Measurements from ENCODE around the gene ZNF655. TPM values are rescaled to one million over a fixed set of nuclear protein-coding genes. Genes with fewer than 3 reads are reported as not detected.

Gene ZNF655
- total RNA-seq, 4 donors from 2014 or later = 153 to 304 (median 226) TPM

DNA sequence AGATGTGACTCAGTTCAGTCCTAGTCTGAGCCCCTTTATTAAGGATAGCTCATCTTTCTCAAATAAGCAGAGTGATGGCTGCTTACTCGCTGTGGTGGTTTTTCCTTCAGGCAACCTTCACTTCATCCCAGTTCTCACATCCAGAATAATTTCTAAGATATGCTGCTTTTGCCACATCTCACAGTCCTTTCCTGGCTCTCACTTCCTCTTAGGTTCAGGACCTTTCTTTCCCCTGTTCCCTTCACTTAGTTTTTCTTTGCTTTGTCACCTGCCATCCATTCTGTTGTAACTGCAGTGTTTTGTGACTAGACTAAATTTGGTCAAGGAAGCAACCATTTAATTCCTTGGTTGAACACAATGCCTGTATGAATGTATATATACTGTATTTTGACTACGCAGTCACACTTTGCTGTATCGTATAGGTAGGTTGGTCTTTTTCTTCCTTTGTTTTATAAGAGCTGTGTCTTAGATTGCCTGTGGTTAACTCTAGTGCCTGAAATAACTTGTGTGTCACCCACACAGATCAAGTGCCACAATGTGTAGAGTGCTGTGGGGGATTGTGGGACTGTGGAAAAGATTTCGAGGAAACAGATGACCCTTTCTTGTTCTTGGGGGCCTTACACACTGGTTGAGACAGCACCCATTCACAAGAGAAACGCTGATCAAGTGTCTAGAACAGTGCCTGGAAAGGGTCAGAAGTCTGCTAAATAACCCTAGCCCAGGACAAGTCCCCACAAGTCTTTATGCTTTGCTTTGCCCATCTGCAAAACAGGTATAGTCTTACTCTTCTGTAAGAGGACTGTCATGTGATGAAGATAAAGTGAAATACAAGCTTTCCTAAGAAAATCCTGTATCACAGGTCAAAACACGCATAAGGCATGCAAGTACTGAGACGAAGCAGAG is 2.6 kb downstream of the ZNF655 start:
- TF ChIP-seq, protein P1, sequence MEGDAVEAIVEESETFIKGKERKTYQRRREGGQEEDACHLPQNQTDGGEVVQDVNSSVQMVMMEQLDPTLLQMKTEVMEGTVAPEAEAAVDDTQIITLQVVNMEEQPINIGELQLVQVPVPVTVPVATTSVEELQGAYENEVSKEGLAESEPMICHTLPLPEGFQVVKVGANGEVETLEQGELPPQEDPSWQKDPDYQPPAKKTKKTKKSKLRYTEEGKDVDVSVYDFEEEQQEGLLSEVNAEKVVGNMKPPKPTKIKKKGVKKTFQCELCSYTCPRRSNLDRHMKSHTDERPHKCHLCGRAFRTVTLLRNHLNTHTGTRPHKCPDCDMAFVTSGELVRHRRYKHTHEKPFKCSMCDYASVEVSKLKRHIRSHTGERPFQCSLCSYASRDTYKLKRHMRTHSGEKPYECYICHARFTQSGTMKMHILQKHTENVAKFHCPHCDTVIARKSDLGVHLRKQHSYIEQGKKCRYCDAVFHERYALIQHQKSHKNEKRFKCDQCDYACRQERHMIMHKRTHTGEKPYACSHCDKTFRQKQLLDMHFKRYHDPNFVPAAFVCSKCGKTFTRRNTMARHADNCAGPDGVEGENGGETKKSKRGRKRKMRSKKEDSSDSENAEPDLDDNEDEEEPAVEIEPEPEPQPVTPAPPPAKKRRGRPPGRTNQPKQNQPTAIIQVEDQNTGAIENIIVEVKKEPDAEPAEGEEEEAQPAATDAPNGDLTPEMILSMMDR (IDR thresholded peaks at IDR 0.05) = no peak
- TF ChIP-seq EP300 (IDR thresholded peaks at IDR 0.05; ENCODE audit: low read depth) = no peak
- TF ChIP-seq POLR2A (IDR thresholded peaks at IDR 0.05) = no peak
- no peak for TF ChIP-seq POLR2AphosphoS5 (IDR thresholded peaks at IDR 0.05)
- 93 to 96% methylated on average over 6 to 7 of the region's 7 CpGs for WGBS, 2 donors (ENCODE audit: low coverage in 1 of 2)
- intact Hi-C loops (cut with DNase I; ENCODE audit: low total_unique reads) = no loop called here
- Histone ChIP-seq H3K4me3 (no peak overlapping the region), H3K4me1 (peaks cover 17 to 48% (median 23%) of the 10 kb centered on the region in 4 donors), H3K36me3 (peaks cover 0 to 57% (median 26%) of the 10 kb centered on the region in 4 donors), H3K9me3 (no peaks in the 10 kb centered on the region), H3K27me3 (no peaks in the 10 kb centered on the region), H3K27ac (peak overlapping the region in 1 of 4 donors; percentile 96)
- in situ Hi-C loops (cut with MboI; ENCODE audit: low pct_ligation_motif_present in 1 of 4, low pct_unique_long_range_greater_than_20kb in 1 of 4, low sequenced_read_pairs in 3 of 4) = no loop called here
- DNase-seq = no peak

GRCh38 chr7:99561737-99562051 is 3.3 kb downstream of the ZNF655 start:
- WGBS, 2 donors (ENCODE audit: low coverage in 1 of 2) = 95% methylated on average over 2 of the region's 2 CpGs; no CpG with 5 or more reads in 1 of the 2 donors
- in situ Hi-C loops (cut with MboI; ENCODE audit: low pct_ligation_motif_present in 1 of 4, low pct_unique_long_range_greater_than_20kb in 1 of 4, low sequenced_read_pairs in 3 of 4) = no loop called here
- peak overlapping the region in 1 of 4 donors; percentile 8 for H3K27ac ChIP-seq

GRCh38 chr7:99562114-99562784 is 3.8 kb downstream of the ZNF655 start:
- peak overlapping the region; percentile 8 to 58 (median 38) for H3K27ac ChIP-seq
- 86 to 89% methylated on average over 5 to 9 of the region's 9 CpGs for WGBS, 2 donors (ENCODE audit: low coverage in 1 of 2)
- H3K4me1 ChIP-seq = peaks cover 11 to 40% (median 19%) of the 10 kb centered on the region in 4 donors
- intact Hi-C loops (cut with DNase I; ENCODE audit: low total_unique reads) = no loop called here
- in situ Hi-C loops (cut with MboI; ENCODE audit: low pct_ligation_motif_present in 1 of 4, low pct_unique_long_range_greater_than_20kb in 1 of 4, low sequenced_read_pairs in 3 of 4) = no loop called here
- H3K9me3 ChIP-seq = no peaks in the 10 kb centered on the region
- H3K36me3 ChIP-seq = peaks cover 0 to 56% (median 26%) of the 10 kb centered on the region in 4 donors
- no peak for DNase-seq
- no peak overlapping the region for H3K4me3 ChIP-seq
- TF ChIP-seq POLR2A (IDR thresholded peaks at IDR 0.05) (no peak), EP300 (IDR thresholded peaks at IDR 0.05; ENCODE audit: low read depth) (no peak), POLR2AphosphoS5 (IDR thresholded peaks at IDR 0.05) (no peak)
- TF ChIP-seq, protein P1 (IDR thresholded peaks at IDR 0.05) = no peak
- no peaks in the 10 kb centered on the region for H3K27me3 ChIP-seq

More at GRCh38 chr7:99561737-99562051, 3.3 kb downstream of the ZNF655 start:
- Histone ChIP-seq H3K4me1 (peaks cover 17 to 46% (median 23%) of the 10 kb centered on the region in 4 donors), H3K27me3 (no peaks in the 10 kb centered on the region), H3K4me3 (no peak overlapping the region), H3K9me3 (no peaks in the 10 kb centered on the region), H3K36me3 (peaks cover 0 to 59% (median 26%) of the 10 kb centered on the region in 4 donors)
- TF ChIP-seq EP300 (IDR thresholded peaks at IDR 0.05; ENCODE audit: low read depth) = no peak
- TF ChIP-seq POLR2A (IDR thresholded peaks at IDR 0.05) = no peak
- TF ChIP-seq, protein P1 (IDR thresholded peaks at IDR 0.05) = no peak
- no peak for TF ChIP-seq POLR2AphosphoS5 (IDR thresholded peaks at IDR 0.05)
- DNase-seq = no peak
- intact Hi-C loops (cut with DNase I; ENCODE audit: low total_unique reads) = no loop called here

DNA sequence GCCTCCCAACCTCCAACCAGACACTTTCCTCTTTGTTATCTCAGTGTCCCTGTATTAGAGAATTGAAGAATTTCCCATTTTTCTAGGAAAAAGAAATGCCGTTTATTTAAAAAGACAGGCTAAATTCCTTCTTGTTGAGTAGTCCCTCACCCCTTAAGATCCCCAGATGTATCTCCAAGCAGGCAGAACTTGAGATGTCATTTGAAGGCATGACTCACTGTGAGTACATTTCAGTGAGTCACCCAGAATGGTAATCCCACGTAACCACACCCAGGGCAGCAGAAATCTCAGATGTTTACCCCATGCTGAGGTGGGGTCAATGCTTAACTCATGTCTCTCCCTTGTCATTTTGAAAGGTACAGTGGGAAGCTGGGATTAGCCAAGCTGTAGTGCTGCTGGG is 4.4 kb downstream of the ZNF655 start:
- Histone ChIP-seq H3K27me3 (no peaks in the 10 kb centered on the region), H3K27ac (peak overlapping the region; percentile 8 to 58 (median 38)), H3K36me3 (peaks cover 0 to 56% (median 26%) of the 10 kb centered on the region in 4 donors), H3K9me3 (no peaks in the 10 kb centered on the region), H3K4me1 (peaks cover 7 to 35% (median 14%) of the 10 kb centered on the region in 4 donors), H3K4me3 (no peak overlapping the region)
- TF ChIP-seq POLR2AphosphoS5 (IDR thresholded peaks at IDR 0.05) (peak in 2 of 3 donors; percentile 56 to 65), POLR2A (IDR thresholded peaks at IDR 0.05) (no peak)
- in situ Hi-C loops (cut with MboI; ENCODE audit: low pct_ligation_motif_present in 1 of 4, low pct_unique_long_range_greater_than_20kb in 1 of 4, low sequenced_read_pairs in 3 of 4) (no loop called here), intact Hi-C loops (cut with DNase I; ENCODE audit: low total_unique reads) (no loop called here)
- DNase-seq = peak; percentile 25
- WGBS, 2 donors (ENCODE audit: low coverage in 1 of 2) = 52 to 83% methylated on average over 1 to 2 of the region's 2 CpGs

Measured in transverse colon (tissue), 4 donors.